ENCODE measurements around the gene STK4. TPM values are rescaled to one million over a fixed set of nuclear protein-coding genes. Genes with fewer than 3 reads are reported as not detected.

The STK4 gene
- total and polyA plus RNA-seq, 2 of the 8 experiments (the other 6 are each of a cell fraction or from before 2014, with no cell fraction given) = 12.0 to 34.3 TPM

DNA sequence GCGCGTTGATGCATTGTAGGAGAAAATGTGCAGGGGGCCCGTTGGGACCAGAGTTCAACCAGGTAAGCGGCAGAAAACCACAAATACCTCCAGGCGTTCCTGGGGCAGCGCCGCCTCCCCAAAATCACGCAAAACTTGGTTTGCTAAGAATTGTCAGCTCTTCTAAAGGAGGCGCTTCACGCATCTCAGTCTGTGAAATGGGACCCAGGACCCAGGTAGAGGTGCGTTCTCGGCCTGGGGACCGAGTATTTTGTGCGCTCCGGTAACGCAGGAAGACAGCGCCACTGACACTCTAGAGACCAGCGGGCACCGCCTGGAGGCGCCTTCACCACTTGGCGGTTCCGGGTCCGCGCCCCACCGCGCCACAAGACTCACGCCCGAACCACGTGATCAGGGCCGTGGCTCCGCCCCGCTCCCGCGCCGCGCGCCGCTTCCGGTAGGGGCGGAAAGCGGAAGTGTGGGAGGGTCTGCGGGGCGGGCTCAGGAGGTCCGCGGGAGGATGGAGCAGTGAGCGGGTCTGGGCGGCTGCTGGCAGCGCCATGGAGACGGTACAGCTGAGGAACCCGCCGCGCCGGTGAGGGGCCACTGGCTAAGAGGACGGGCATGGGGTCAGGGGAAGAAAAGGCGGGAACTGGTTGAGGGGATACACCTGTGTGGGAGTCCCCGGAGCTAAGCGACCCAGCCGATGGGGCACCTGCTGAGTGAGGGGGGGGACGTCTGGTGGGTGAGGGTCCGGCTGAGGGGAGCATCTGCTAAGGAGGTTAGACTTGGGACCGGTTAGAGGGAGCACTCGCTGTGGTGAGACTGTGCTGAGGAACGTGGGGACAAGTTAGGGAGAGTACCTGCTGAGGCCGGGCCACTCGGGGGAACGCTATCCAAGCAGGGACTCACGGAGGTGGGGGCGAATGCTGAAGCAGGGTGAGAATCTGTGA is at the start of gene STK4 (continued):
- TF ChIP-seq KDM5A (IDR thresholded peaks at IDR 0.05; ENCODE audit: low read length) (no peak), ZNF274 (IDR thresholded peaks at IDR 0.05; ENCODE audit: borderline replicate concordance, extremely low read depth, low read length) (no peak), FOSL1 (IDR thresholded peaks at IDR 0.05; ENCODE audit: insufficient read depth, low read depth, low read length) (0 out of 2 replicates have a peak, but pooled peaks have one; percentile 71), KDM4A (IDR thresholded peaks at IDR 0.05; ENCODE audit: low read depth, low read length, severe bottlenecking) (peak; percentile 99)

Measured in H1 (cell line).